SU-DHL-6 (cell line): Measurements from ENCODE around the gene TMPRSS11E.

ENCODE experiments used
- H2AFZ ChIP-seq: fragments of 200-600 bp; sonication (generic); 2 replicates; pipeline ENCODE4 v1.6.1; 2014; ENCODE audit warnings: low read depth, mild to moderate bottlenecking, moderate library complexity, mixed read lengths, antibody characterized with exemption, low read length; ENCODE audit not compliant: severe bottlenecking
- H3F3A ChIP-seq: fragments of 200-600 bp; shearing (Covaris generic); 2 replicates; pipeline ENCODE4 v1.6.0; 2016; ENCODE audit warnings: antibody characterized with exemption, mild to moderate bottlenecking; ENCODE audit not compliant: insufficient read depth
- H3K27ac ChIP-seq: fragments of 200-600 bp; sonication (generic); 2 replicates; pipeline ENCODE4 v1.5.1; 2016; ENCODE audit warnings: low read depth, mild to moderate bottlenecking, low read length, moderate library complexity, mixed read lengths
- H3K27me3 ChIP-seq: fragments of 200-600 bp; sonication (generic), shearing (Covaris generic); 2 replicates; pipeline ENCODE4 v1.6.0; 2014; ENCODE audit warnings: mild to moderate bottlenecking, low read length
- H3K36me3 ChIP-seq: fragments of 200-600 bp; sonication (generic); 2 replicates; pipeline ENCODE4 v1.6.1; 2014; ENCODE audit warnings: mild to moderate bottlenecking, low read length, mixed read lengths
- H3K4me2 ChIP-seq: fragments of 300-600, 200-600 bp; shearing (Covaris generic), sonication (generic); 2 replicates; pipeline ENCODE4 v1.6.0; 2014; ENCODE audit warnings: low read length, low read depth, mild to moderate bottlenecking; ENCODE audit not compliant: poor library complexity, severe bottlenecking
- H3K4me3 ChIP-seq: fragments of 200-600 bp; sonication (generic); 2 replicates; pipeline ENCODE4 v1.5.1; 2014; ENCODE audit warnings: antibody characterized with exemption, low read length, mild to moderate bottlenecking, mixed read lengths; ENCODE audit not compliant: insufficient read depth, poor library complexity, severe bottlenecking
- H3K79me2 ChIP-seq: fragments of 200-600 bp; sonication (generic); 2 replicates; pipeline ENCODE4 v1.6.1; 2014; ENCODE audit warnings: mild to moderate bottlenecking, low read length, moderate library complexity; ENCODE audit not compliant: insufficient read depth
- H3K9ac ChIP-seq: fragments of 200-600 bp; sonication (generic); 2 replicates; pipeline ENCODE4 v1.7.0; 2014; ENCODE audit warnings: mild to moderate bottlenecking, low read length
- H3K9me2 ChIP-seq: fragments of 200-600 bp; sonication (generic); replicated peaks from 2 replicates; pipeline ENCODE4 v1.6.1; 2014; ENCODE audit warnings: low read length; ENCODE audit not compliant: insufficient read depth
- H3K9me3 ChIP-seq: fragments of 200-600 bp; sonication (generic); 2 replicates; pipeline ENCODE4 v1.6.1; 2014; ENCODE audit warnings: low read length, mixed read lengths; ENCODE audit not compliant: insufficient read depth
- H4K20me1 ChIP-seq: fragments of 200-600 bp; sonication (generic); 2 replicates; pipeline ENCODE4 v1.6.1; 2014; ENCODE audit warnings: low read depth, mild to moderate bottlenecking, antibody characterized with exemption, low read length, moderate library complexity, mixed read lengths
- EZH2phosphoT487 ChIP-seq: fragments of 200-600 bp; sonication (generic), shearing (Covaris generic); conservative IDR thresholded peaks from 2 replicates; pipeline ENCODE4 v1.6.1; 2018; ENCODE audit warnings: mild to moderate bottlenecking, antibody characterized with exemption, low read length, moderate library complexity, mixed read lengths
- TF ChIP-seq, protein P1 (sequence below): fragments of 200-600 bp; sonication (generic); IDR thresholded peaks from one replicate; pipeline ENCODE4 v1.5.1; 2017; ENCODE audit warnings: antibody characterized with exemption, mild to moderate bottlenecking, low read length, moderate library complexity; ENCODE audit not compliant: insufficient read depth, poor library complexity, severe bottlenecking

TMPRSS11E gene

DNA sequence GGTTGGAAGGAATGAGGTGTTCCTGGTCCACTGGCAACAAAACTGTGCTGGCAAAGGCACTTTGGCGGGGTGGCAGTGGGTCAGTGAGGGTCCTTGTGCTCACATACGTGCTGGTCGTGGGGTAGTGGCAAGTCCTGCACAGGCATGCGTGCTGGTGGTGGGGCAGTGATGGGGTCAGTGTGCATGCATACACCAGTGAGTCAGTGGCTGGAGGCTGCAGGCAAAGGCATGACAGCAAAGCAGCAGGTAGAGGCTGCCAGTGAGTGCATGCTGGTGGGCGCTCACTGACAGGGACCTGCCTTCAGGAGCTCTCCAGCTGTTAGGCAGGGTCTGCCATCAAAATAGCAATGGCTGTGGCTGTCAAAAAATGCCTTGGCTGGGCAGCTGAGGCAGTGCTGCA lies 42.1 kb downstream of the TMPRSS11E start:
- no peaks in the 10 kb centered on the region for H3K9me3 ChIP-seq
- TF ChIP-seq EZH2phosphoT487: no peak
- TF ChIP-seq, protein P1, sequence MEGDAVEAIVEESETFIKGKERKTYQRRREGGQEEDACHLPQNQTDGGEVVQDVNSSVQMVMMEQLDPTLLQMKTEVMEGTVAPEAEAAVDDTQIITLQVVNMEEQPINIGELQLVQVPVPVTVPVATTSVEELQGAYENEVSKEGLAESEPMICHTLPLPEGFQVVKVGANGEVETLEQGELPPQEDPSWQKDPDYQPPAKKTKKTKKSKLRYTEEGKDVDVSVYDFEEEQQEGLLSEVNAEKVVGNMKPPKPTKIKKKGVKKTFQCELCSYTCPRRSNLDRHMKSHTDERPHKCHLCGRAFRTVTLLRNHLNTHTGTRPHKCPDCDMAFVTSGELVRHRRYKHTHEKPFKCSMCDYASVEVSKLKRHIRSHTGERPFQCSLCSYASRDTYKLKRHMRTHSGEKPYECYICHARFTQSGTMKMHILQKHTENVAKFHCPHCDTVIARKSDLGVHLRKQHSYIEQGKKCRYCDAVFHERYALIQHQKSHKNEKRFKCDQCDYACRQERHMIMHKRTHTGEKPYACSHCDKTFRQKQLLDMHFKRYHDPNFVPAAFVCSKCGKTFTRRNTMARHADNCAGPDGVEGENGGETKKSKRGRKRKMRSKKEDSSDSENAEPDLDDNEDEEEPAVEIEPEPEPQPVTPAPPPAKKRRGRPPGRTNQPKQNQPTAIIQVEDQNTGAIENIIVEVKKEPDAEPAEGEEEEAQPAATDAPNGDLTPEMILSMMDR: no peak
- no peaks in the 10 kb centered on the region for H3K9me2 ChIP-seq
- H3K36me3 ChIP-seq: no peaks in the 10 kb centered on the region
- no peak overlapping the region for H3K27ac ChIP-seq
- no peak overlapping the region for H2AFZ ChIP-seq
- no peaks in the 10 kb centered on the region for H3K27me3 ChIP-seq
- H3F3A ChIP-seq: no peaks in the 10 kb centered on the region
- no peak overlapping the region for H3K9ac ChIP-seq
- H3K4me3 ChIP-seq: no peak overlapping the region
- no peaks in the 10 kb centered on the region for H4K20me1 ChIP-seq
- H3K4me2 ChIP-seq: no peak overlapping the region
- H3K79me2 ChIP-seq: no peaks in the 10 kb centered on the region

DNA sequence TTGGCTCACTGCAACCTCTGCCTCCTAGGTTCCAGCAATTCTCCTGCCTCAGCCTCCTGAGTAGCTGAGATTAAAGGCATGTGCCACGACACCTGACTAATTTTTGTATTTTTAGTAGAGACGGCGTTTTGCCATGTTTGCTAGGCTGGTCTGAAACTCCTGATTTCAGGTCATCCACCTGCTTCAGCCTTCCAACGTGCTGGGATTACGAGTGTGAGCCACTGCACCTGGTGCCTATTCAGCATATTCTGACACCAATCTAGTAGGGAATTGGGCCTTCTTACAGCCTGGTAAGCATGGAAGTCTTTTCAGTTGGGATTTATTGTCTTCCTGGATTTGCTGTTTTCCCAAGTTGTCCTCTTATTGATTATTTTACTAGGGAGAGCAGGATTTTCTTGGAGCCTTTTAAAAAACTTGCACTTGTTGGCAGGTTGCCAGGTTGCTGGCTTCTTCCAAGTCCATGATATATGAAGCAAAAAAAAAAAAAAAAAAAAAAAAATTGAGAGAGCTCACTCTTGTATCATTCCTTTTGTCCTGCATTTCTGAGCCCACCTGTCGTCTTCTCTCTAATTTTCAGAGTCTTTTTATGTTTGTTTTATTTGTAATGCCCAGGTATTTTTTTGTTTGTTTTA lies 43.7 kb downstream of the TMPRSS11E start:
- no peak overlapping the region for H3K4me2 ChIP-seq
- H3K27ac ChIP-seq: no peak overlapping the region
- H3K4me3 ChIP-seq: no peak overlapping the region
- H3K9ac ChIP-seq: no peak overlapping the region
- no peaks in the 10 kb centered on the region for H3K9me2 ChIP-seq
- no peaks in the 10 kb centered on the region for H3K79me2 ChIP-seq
- H2AFZ ChIP-seq: no peak overlapping the region
- no peaks in the 10 kb centered on the region for H3K9me3 ChIP-seq
- no peaks in the 10 kb centered on the region for H3K27me3 ChIP-seq
- H3K36me3 ChIP-seq: no peaks in the 10 kb centered on the region
- TF ChIP-seq, protein P1: no peak
- no peak for TF ChIP-seq EZH2phosphoT487
- H3F3A ChIP-seq: no peaks in the 10 kb centered on the region
- H4K20me1 ChIP-seq: no peaks in the 10 kb centered on the region

DNA sequence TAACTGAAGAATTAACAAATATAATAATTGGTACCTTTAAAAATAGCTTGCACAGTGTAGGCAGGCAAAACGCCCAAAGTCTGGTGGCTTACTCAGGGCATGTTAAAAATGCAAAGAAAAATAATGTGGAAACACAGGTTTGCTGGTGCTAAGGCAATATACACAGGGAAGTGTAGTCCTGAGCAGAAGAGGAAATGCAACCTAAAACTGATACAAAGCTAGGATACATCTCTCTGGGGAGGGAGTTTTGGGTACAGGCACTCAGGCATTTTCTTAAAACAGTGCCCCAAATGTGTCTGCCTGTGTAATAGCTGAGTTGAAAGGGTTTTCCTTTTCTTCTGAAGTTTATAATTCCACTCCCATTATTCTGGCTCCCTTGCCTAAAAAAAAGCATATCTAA lies 47.4 kb downstream of the TMPRSS11E start:
- no peak for TF ChIP-seq EZH2phosphoT487
- TF ChIP-seq, protein P1: no peak
- Histone ChIP-seq H3K9me3 (no peaks in the 10 kb centered on the region), H3K27ac (no peak overlapping the region), H3K4me3 (no peak overlapping the region), H4K20me1 (no peaks in the 10 kb centered on the region), H3K79me2 (no peaks in the 10 kb centered on the region), H3F3A (no peaks in the 10 kb centered on the region), H3K9me2 (no peaks in the 10 kb centered on the region), H3K36me3 (no peaks in the 10 kb centered on the region), H3K4me2 (peak overlapping the region; percentile 13), H3K9ac (no peak overlapping the region), H2AFZ (no peak overlapping the region), H3K27me3 (no peaks in the 10 kb centered on the region)
